ENCODE results near the gene SOS2.

- TF ChIP-seq POLR2A (IDR thresholded peaks at IDR 0.05), result no peak
- TF ChIP-seq CTCF (IDR thresholded peaks at IDR 0.05 in 8 of 11, conservative IDR thresholded peaks at IDR 0.05 in 3 of 11), result no peak
- TF ChIP-seq POLR2AphosphoS5 (IDR thresholded peaks at IDR 0.05), result no peak
These were observed 161.1 kb downstream of the SOS2 start for GRCh38 chr14:50070230-50070629.

Measured in spleen (tissue), 7 donors.